Mesenchymal stem cell (in vitro differentiated cells and primary cell): ENCODE measurements around the gene ASCC1.
"Not testable (repeated sequence)": the region's sequence is repeated elsewhere in the genome, so short reads cannot be mapped to it uniquely, and the experiment has no call there.

Experiments used
- DNase-seq: peaks from one replicate; pipeline ENCODE4 v3.0.0-alpha.2; 2013
- H2AFZ ChIP-seq: one replicate; pipeline ENCODE4 v1.6.1; 2013; ENCODE audit warnings: low read depth, mild to moderate bottlenecking, control low read depth, inconsistent platforms, low read length, moderate library complexity
- H2AK5ac ChIP-seq: 2 replicates; pipeline ENCODE4 v1.6.1; 2013; ENCODE audit warnings: low read length, moderate library complexity, mild to moderate bottlenecking, inconsistent platforms; ENCODE audit not compliant: severe bottlenecking
- H2BK120ac ChIP-seq: one replicate; pipeline ENCODE4 v1.6.1; 2013; ENCODE audit warnings: low read depth, mild to moderate bottlenecking, inconsistent platforms, low read length, moderate library complexity
- H2BK12ac ChIP-seq, 2 experiments: one replicate each; pipeline ENCODE4 v1.6.1; 2013; ENCODE audit warnings: inconsistent platforms in 2 of 2, low read length in 2 of 2, mild to moderate bottlenecking in 2 of 2, moderate library complexity in 2 of 2, control low read depth in 1 of 2
- H2BK15ac ChIP-seq: one replicate; pipeline ENCODE4 v1.6.1; 2013; ENCODE audit warnings: mild to moderate bottlenecking, low read depth, inconsistent platforms; ENCODE audit not compliant: poor library complexity, severe bottlenecking
- H2BK5ac ChIP-seq: 2 replicates; pipeline ENCODE4 v1.6.1; 2013; ENCODE audit warnings: low read depth, mild to moderate bottlenecking, low read length, control low read depth, inconsistent platforms; ENCODE audit not compliant: poor library complexity, severe bottlenecking
- H3K14ac ChIP-seq, 2 experiments: one replicate each; pipeline ENCODE4 v1.6.1; 2013; ENCODE audit warnings: inconsistent platforms in 2 of 2, low read length in 2 of 2, control low read depth in 1 of 2, mild to moderate bottlenecking in 1 of 2, moderate library complexity in 1 of 2
- H3K18ac ChIP-seq, 2 experiments: one replicate each; pipeline ENCODE4 v1.6.1; 2013; ENCODE audit warnings: inconsistent platforms in 2 of 2, low read length in 2 of 2, control low read depth in 1 of 2, low read depth in 1 of 2, mild to moderate bottlenecking in 1 of 2
- H3K23ac ChIP-seq, 2 experiments: one replicate each; pipeline ENCODE4 v1.6.1; 2013; ENCODE audit warnings: inconsistent platforms in 2 of 2, low read length in 2 of 2, mild to moderate bottlenecking in 2 of 2, moderate library complexity in 2 of 2, control low read depth in 1 of 2
- H3K27ac ChIP-seq: 2 replicates; pipeline ENCODE4 v1.5.1; 2013; ENCODE audit warnings: mild to moderate bottlenecking, moderate library complexity, low read length, control low read depth, inconsistent platforms; ENCODE audit not compliant: poor library complexity, severe bottlenecking
- H3K27me3 ChIP-seq, 2 experiments: 2 replicates each; pipeline versions ENCODE4 v1.6.1 to v1.7.0; 2013; ENCODE audit warnings: low read length in 2 of 2, mild to moderate bottlenecking in 2 of 2, moderate library complexity in 2 of 2, control low read depth in 1 of 2, inconsistent platforms in 1 of 2; ENCODE audit not compliant: control insufficient read depth in 1 of 2, insufficient read depth in 1 of 2
- H3K36me3 ChIP-seq, 2 experiments: 2 replicates each; pipeline versions ENCODE4 v1.6.1 to v1.7.0; 2013; ENCODE audit warnings: low read length in 2 of 2, control low read depth in 1 of 2, inconsistent platforms in 1 of 2, low read depth in 1 of 2, mild to moderate bottlenecking in 1 of 2; ENCODE audit not compliant: insufficient read depth in 2 of 2, control insufficient read depth in 1 of 2
- H3K4ac ChIP-seq, 2 experiments: one replicate each; pipeline ENCODE4 v1.6.1; 2013; ENCODE audit warnings: inconsistent platforms in 2 of 2, low read length in 2 of 2, mild to moderate bottlenecking in 2 of 2, moderate library complexity in 2 of 2, control low read depth in 1 of 2, low read depth in 1 of 2
- H3K4me1 ChIP-seq: 2 replicates; pipeline ENCODE4 v1.6.1; 2013; ENCODE audit warnings: low read depth, low read length, control low read depth; ENCODE audit not compliant: control insufficient read depth, insufficient read depth
- H3K4me2 ChIP-seq: 2 replicates; pipeline ENCODE4 v1.6.1; 2013; ENCODE audit warnings: low read length, mild to moderate bottlenecking, inconsistent platforms; ENCODE audit not compliant: poor library complexity, severe bottlenecking
- H3K4me3 ChIP-seq, 2 experiments: 2 replicates each; pipeline versions ENCODE4 v1.5.1 to v1.7.0; 2013; ENCODE audit warnings: low read length in 2 of 2, mild to moderate bottlenecking in 2 of 2, control low read depth in 1 of 2, low read depth in 1 of 2; ENCODE audit not compliant: insufficient read depth in 1 of 2
- H3K79me1 ChIP-seq: replicated peaks from 2 replicates; pipeline ENCODE4 v1.6.1; 2013; ENCODE audit warnings: mild to moderate bottlenecking, control low read depth, low read length, inconsistent platforms; ENCODE audit not compliant: poor library complexity, severe bottlenecking
- H3K9ac ChIP-seq: 2 replicates; pipeline ENCODE4 v1.7.0; 2013; ENCODE audit warnings: mild to moderate bottlenecking, low read length, moderate library complexity
- H3K9me3 ChIP-seq: 2 replicates; pipeline ENCODE4 v1.7.0; 2013; ENCODE audit warnings: mild to moderate bottlenecking, low read length; ENCODE audit not compliant: control insufficient read depth
- H4K8ac ChIP-seq: one replicate; pipeline ENCODE4 v1.6.1; 2013; ENCODE audit warnings: inconsistent platforms, mild to moderate bottlenecking, low read length, moderate library complexity
- H4K91ac ChIP-seq: one replicate; pipeline ENCODE4 v1.6.1; 2013; ENCODE audit warnings: mild to moderate bottlenecking, low read length, inconsistent platforms
- WGBS: methylation state at CpG from one replicate; pipeline ENCODE4 v1.1.7; 2013; ENCODE audit warnings: mixed read lengths; 5-methylcytosine and 5-hydroxymethylcytosine counted together

ASCC1 gene

GRCh38 chr10:72158176-72158575 lies 57.9 kb downstream of the ASCC1 start:
- Histone ChIP-seq H4K91ac (no peak overlapping the region), H4K8ac (no peak overlapping the region), H3K4me2 (no peak overlapping the region), H3K4me3 (no peak overlapping the region), H2AK5ac (no peak overlapping the region), H3K4ac (no peak overlapping the region), H3K9ac (no peak overlapping the region), H2BK120ac (no peak overlapping the region), H3K18ac (no peak overlapping the region), H3K36me3 (peaks cover 0 to 20% of the 10 kb centered on the region in 2 experiments), H2BK15ac (no peak overlapping the region), H2BK12ac (no peak overlapping the region), H3K14ac (no peak overlapping the region), H2BK5ac (no peak overlapping the region), H3K27me3 (no peaks in the 10 kb centered on the region), H3K79me1 (no peaks in the 10 kb centered on the region), H3K23ac (no peak overlapping the region), H3K4me1 (no peaks in the 10 kb centered on the region), H2AFZ (no peak overlapping the region), H3K27ac (no peak overlapping the region), H3K9me3 (no peaks in the 10 kb centered on the region)
- WGBS, result 96% methylated on average over 9 of the region's 9 CpGs
- DNase-seq, result no peak

GRCh38 chr10:72156223-72156622 lies 59.9 kb downstream of the ASCC1 start:
- 100% methylated on average over 10 of the region's 10 CpGs for WGBS
- H2AFZ ChIP-seq, result no peak overlapping the region

GRCh38 chr10:72152286-72152685 lies 63.8 kb downstream of the ASCC1 start:
- Histone ChIP-seq H3K9ac (no peak overlapping the region), H3K18ac (no peak overlapping the region), H3K4me1 (no peaks in the 10 kb centered on the region), H2BK5ac (no peak overlapping the region), H2BK120ac (no peak overlapping the region), H3K14ac (no peak overlapping the region), H3K4ac (no peak overlapping the region), H3K4me3 (no peak overlapping the region), H3K79me1 (no peaks in the 10 kb centered on the region), H3K27ac (no peak overlapping the region), H3K9me3 (no peaks in the 10 kb centered on the region), H3K27me3 (no peaks in the 10 kb centered on the region), H3K36me3 (peaks cover 0 to 12% of the 10 kb centered on the region in 2 experiments), H4K91ac (no peak overlapping the region), H3K23ac (no peak overlapping the region), H4K8ac (no peak overlapping the region), H2AFZ (no peak overlapping the region), H2BK15ac (no peak overlapping the region), H3K4me2 (no peak overlapping the region), H2BK12ac (no peak overlapping the region), H2AK5ac (no peak overlapping the region)
- WGBS, result 96% methylated on average over 6 of the region's 7 CpGs
- DNase-seq, result no peak

More at GRCh38 chr10:72156223-72156622, 59.9 kb downstream of the ASCC1 start:
- DNase-seq, result no peak
- Histone ChIP-seq H2AK5ac (no peak overlapping the region), H2BK120ac (no peak overlapping the region), H3K4ac (no peak overlapping the region), H4K91ac (no peak overlapping the region), H3K27me3 (no peaks in the 10 kb centered on the region), H3K36me3 (peaks cover 0 to 18% of the 10 kb centered on the region in 2 experiments), H3K18ac (no peak overlapping the region), H2BK5ac (no peak overlapping the region), H2BK15ac (no peak overlapping the region), H2BK12ac (no peak overlapping the region), H3K14ac (no peak overlapping the region), H3K4me2 (no peak overlapping the region), H3K9ac (no peak overlapping the region), H4K8ac (no peak overlapping the region), H3K4me3 (no peak overlapping the region), H3K27ac (no peak overlapping the region), H3K23ac (no peak overlapping the region), H3K79me1 (no peaks in the 10 kb centered on the region), H3K4me1 (no peaks in the 10 kb centered on the region), H3K9me3 (no peaks in the 10 kb centered on the region)

- not testable (repeated sequence) for H3K9ac ChIP-seq, H2AFZ ChIP-seq, H2BK12ac ChIP-seq, H2AK5ac ChIP-seq, H3K79me1 ChIP-seq, H4K91ac ChIP-seq, H3K23ac ChIP-seq, H3K4ac ChIP-seq, H3K27ac ChIP-seq, H2BK5ac ChIP-seq, H3K18ac ChIP-seq, H3K4me1 ChIP-seq, H3K14ac ChIP-seq, H3K36me3 ChIP-seq, H4K8ac ChIP-seq, DNase-seq, H2BK15ac ChIP-seq, H3K27me3 ChIP-seq, H3K9me3 ChIP-seq, H3K4me3 ChIP-seq, H2BK120ac ChIP-seq, H3K4me2 ChIP-seq
- WGBS, result 100% methylated on average over 2 of the region's 6 CpGs
Measured at GRCh38 chr10:72150746-72151478, 65.2 kb downstream of the ASCC1 start.
